ENCODE results near the gene C1QL2.

The C1QL2 gene

GRCh38 chr2:119201815-119202214 lies 43.3 kb upstream of the C1QL2 start:
- DNase-seq (ENCODE audit: low spot score) = no peak
- no peak overlapping the region for H3K27ac ChIP-seq
- TF ChIP-seq CTCF (IDR thresholded peaks at IDR 0.05) = no peak

GRCh38 chr2:119198240-119198840 lies 39.8 kb upstream of the C1QL2 start:
- no peak overlapping the region for H3K27ac ChIP-seq
- H3K4me3 ChIP-seq = no peak overlapping the region
- DNase-seq (ENCODE audit: low spot score) = no peak
- TF ChIP-seq CTCF (IDR thresholded peaks at IDR 0.05) = no peak

More at GRCh38 chr2:119201815-119202214, 43.3 kb upstream of the C1QL2 start:
- no peak overlapping the region for H3K4me3 ChIP-seq

- Histone ChIP-seq H3K27ac (no peak overlapping the region), H3K4me3 (no peak overlapping the region)
- TF ChIP-seq CTCF (IDR thresholded peaks at IDR 0.05) = no peak
- DNase-seq (ENCODE audit: low spot score) = no peak
Measured at GRCh38 chr2:119197529-119198239, 39.1 kb upstream of the C1QL2 start.

DNA sequence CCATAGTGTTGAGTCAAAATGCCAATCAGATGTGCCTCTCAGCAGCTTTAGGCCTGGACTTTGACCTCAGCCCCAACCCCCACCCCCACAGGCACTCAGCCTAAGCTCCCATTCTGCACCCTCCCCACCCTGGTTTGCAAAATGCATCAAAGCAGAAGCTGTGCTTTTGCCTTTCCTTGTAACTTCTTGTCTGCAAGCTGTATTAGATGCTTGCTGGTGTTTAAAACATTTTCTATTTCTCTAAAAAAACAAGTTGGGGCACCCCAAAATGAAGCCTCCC lies 38.5 kb upstream of the C1QL2 start:
- no peak overlapping the region for H3K4me3 ChIP-seq

DNA sequence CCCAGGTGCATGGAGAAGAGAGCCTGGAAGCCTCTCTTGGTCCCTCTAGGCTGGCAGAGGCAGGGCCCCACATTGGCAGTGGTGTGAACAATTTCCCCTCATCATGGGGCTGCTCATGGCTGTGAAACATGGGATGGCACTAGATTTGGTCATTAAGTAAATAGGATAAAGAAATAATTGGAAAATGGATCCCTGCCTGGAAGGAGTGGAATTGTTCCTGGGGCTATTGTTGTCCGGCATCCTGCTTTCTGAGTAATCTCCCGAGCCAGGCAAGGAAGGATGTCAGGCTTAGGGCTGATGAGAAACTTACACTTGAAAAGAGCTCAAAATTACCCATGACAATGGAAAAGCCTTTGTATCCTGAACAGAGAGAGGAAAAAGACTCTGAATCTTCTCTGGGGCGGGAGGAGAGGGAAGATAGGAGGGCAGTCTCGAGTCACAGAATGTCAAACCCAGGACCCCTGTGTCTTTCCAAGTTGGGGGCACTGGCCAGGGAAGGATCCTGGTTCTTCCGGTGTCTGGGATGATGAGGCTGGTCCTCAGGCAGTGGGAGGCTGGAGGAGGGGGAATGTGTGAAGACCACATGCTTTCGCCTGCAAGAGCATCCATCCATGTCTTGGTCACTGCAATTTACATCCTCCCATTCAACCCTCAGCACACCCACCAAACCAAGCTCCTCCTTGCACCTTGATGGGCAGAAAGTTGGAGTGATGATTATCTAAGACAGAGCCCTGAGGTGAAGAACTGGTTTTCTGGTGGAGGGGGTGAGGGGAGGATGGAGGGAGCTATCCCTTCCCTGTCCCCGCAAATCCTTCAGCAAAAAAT lies 38.0 kb upstream of the C1QL2 start:
- Histone ChIP-seq H3K27ac (no peak overlapping the region), H3K4me3 (no peak overlapping the region)
- no peak for TF ChIP-seq CTCF (IDR thresholded peaks at IDR 0.05)
- DNase-seq (ENCODE audit: low spot score) = no peak

More for the DNA sequence above, 38.5 kb upstream of the C1QL2 start:
- no peak for TF ChIP-seq CTCF (IDR thresholded peaks at IDR 0.05)
- DNase-seq (ENCODE audit: low spot score) = no peak
- H3K27ac ChIP-seq = no peak overlapping the region

- DNase-seq (ENCODE audit: low spot score) = no peak
- H3K27ac ChIP-seq = no peak overlapping the region
Measured at GRCh38 chr2:119195887-119196286, 37.3 kb upstream of the C1QL2 start.

More at GRCh38 chr2:119195887-119196286, 37.3 kb upstream of the C1QL2 start:
- TF ChIP-seq CTCF (IDR thresholded peaks at IDR 0.05) = no peak
- no peak overlapping the region for H3K4me3 ChIP-seq
